Measurements from ENCODE around the gene NDUFS2. TPM values are rescaled to one million over a fixed set of nuclear protein-coding genes. Genes with fewer than 3 reads are reported as not detected.

Gene NDUFS2
- total and polyA plus RNA-seq, 2 of the 8 experiments (the other 6 are each of a cell fraction or from before 2014, with no cell fraction given): 95.1 to 113 TPM

DNA sequence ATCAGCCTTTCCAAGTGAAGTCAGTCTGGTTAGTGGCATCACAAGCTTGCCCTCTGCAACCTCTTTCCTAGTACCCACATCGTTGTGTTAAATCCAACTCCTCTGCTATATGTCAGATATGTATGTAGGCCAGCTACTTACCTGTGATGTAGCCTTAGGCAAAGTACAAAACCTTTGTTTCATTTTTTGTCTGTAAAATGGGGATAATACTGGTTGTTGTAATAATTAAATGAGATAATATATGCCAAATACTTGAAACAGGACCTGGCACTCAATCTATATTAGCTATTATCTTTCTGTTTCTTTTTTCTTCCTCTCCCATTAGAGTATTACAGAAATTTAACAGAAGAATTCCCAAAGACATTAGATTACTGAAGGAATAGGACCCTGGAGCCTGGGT lies 57.6 kb downstream of the NDUFS2 start (continued):
- TF ChIP-seq CHD7 (IDR thresholded peaks at IDR 0.05; ENCODE audit: insufficient replicate concordance, low read length) (no peak), ZNF274 (IDR thresholded peaks at IDR 0.05; ENCODE audit: borderline replicate concordance, extremely low read depth, low read length) (no peak)

Measured in H1 (cell line).